Neural cell (in vitro differentiated cells): Measurements from ENCODE around the gene IRF4.

Experiments
- CTCF ChIP-seq: fragments of 450-650 bp; IDR thresholded peaks from 2 replicates; pipeline ENCODE4 v1.5.1; 2014; ENCODE audit warnings: antibody characterized with exemption, mild to moderate bottlenecking, moderate library complexity; ENCODE audit not compliant: poor library complexity, severe bottlenecking
- EP300 ChIP-seq: fragments of 450-650 bp; conservative IDR thresholded peaks from 2 replicates; pipeline ENCODE4 v1.6.1; 2014; ENCODE audit warnings: antibody characterized with exemption, mild to moderate bottlenecking, moderate library complexity; ENCODE audit not compliant: poor library complexity, severe bottlenecking
- POLR2AphosphoS5 ChIP-seq: IDR thresholded peaks from 2 replicates; pipeline ENCODE4 v1.6.1; 2012
- TAF1 ChIP-seq: IDR thresholded peaks from 2 replicates; pipeline ENCODE4 v1.6.1; 2012; ENCODE audit warnings: low read depth

- TF ChIP-seq POLR2AphosphoS5 (no peak), TAF1 (no peak), EP300 (no peak), CTCF (no peak)
Observed at GRCh38 chr6:348860-349396, 42.6 kb upstream of the IRF4 start.
